HepG2 (cell line): ENCODE data around the gene SUSD3. TPM values are rescaled to one million over a fixed set of nuclear protein-coding genes. Genes with fewer than 3 reads are reported as not detected.

ENCODE experiments used
- ATAC-seq: fragments of 200-7000 bp; cut with Tn5 transposase; 3 replicates; pipeline ENCODE4 v1.9.1; 2020; ENCODE audit warnings: mild to moderate bottlenecking, moderate library complexity
- BruUV-seq: library from RNA; stranded (reverse); fragments of 400-500 nt; replicated peaks from 2 replicates; lab custom pipeline; 2021; lab: Mats Ljungman, UMichigan
- CTCF ChIA-PET: fragments of 300-600 bp; formaldehyde crosslinking; extraction: SDS; loops from one replicate; lab custom pipeline; 2021; ENCODE audit warnings: low total read pairs, inconsistent platforms, low intra/inter-chr PET ratio; lab: Yijun Ruan, JAX
- POLR2A ChIA-PET: fragments of 350-600 bp; sonication (Branson Sonifier 250); formaldehyde crosslinking; loops from one replicate; lab custom pipeline; 2020; ENCODE audit warnings: antibody characterized with exemption, inconsistent platforms; lab: Yijun Ruan, JAX
- DNase-seq: peaks from one replicate; pipeline ENCODE4 v3.0.0-alpha.2; 2015; ENCODE audit warnings: low spot score
- FAIRE-seq: peaks from 3 replicates; lab custom pipeline; 2011; peaks lifted over from hg19 to GRCh38; lab: Jason Lieb, UNC
- H2AFZ ChIP-seq: one replicate; pipeline ENCODE4 v1.6.1; 2011; ENCODE audit warnings: low read length, inconsistent platforms
- H3K27ac ChIP-seq: fragments of 300-600 bp; 3 replicates; pipeline ENCODE4 v1.8.0; 2011; ENCODE audit warnings: mixed run types, mild to moderate bottlenecking, mixed read lengths, low read length, inconsistent platforms; ENCODE audit not compliant: insufficient read depth; ENCODE audit errors: extremely low read length
- H3K27me3 ChIP-seq, 2 experiments: fragments of 200-600 bp in 1 of 2; 2 replicates in 1 of 2; 3 replicates in 1 of 2; pipeline versions ENCODE4 v1.6.0 to v1.8.0; 2011; ENCODE audit warnings: low read length in 2 of 2, mild to moderate bottlenecking in 2 of 2, moderate library complexity in 2 of 2, inconsistent platforms in 1 of 2; ENCODE audit not compliant: insufficient read depth in 2 of 2, control insufficient read depth in 1 of 2
- H3K36me3 ChIP-seq, 2 experiments: fragments of 200-600 bp in 1 of 2; replicated peaks in 1 of 2; 2 replicates in 1 of 2; 3 replicates in 1 of 2; pipeline versions ENCODE4 v1.5.1 to v1.8.0; 2011; ENCODE audit warnings: low read length in 2 of 2, inconsistent platforms in 1 of 2; ENCODE audit not compliant: insufficient read depth in 2 of 2, control insufficient read depth in 1 of 2
- H3K4me1 ChIP-seq: 2 replicates; pipeline ENCODE4 v1.5.1; 2012; ENCODE audit warnings: low read length, inconsistent platforms; ENCODE audit not compliant: insufficient read depth
- H3K4me2 ChIP-seq: 2 replicates; pipeline ENCODE4 v1.6.0; 2011; ENCODE audit warnings: low read depth, low read length, inconsistent platforms
- H3K4me3 ChIP-seq, 3 experiments: fragments of 200-600 bp in 1 of 3; sonication (generic), shearing (Covaris generic) in 1 of 3; replicated peaks in 1 of 3; 2 replicates each; pipeline ENCODE4 v1.5.1; 2011 to 2016; ENCODE audit warnings: low read length in 3 of 3, inconsistent platforms in 2 of 3, low read depth in 2 of 3, mild to moderate bottlenecking in 2 of 3, control low read depth in 1 of 3, mixed read lengths in 1 of 3; ENCODE audit not compliant: insufficient read depth in 1 of 3
- H3K79me2 ChIP-seq: one replicate; pipeline ENCODE4 v1.6.1; 2011; ENCODE audit warnings: low read length, inconsistent platforms; ENCODE audit not compliant: insufficient read depth
- H3K9ac ChIP-seq: 2 replicates; pipeline ENCODE4 v1.6.0; 2011; ENCODE audit warnings: mild to moderate bottlenecking, low read depth, low read length, inconsistent platforms; ENCODE audit not compliant: insufficient read depth
- H3K9me3 ChIP-seq: 2 replicates; pipeline ENCODE4 v1.5.1; 2012; ENCODE audit warnings: mild to moderate bottlenecking, low read length
- H4K20me1 ChIP-seq: 2 replicates; pipeline ENCODE4 v1.6.0; 2011; ENCODE audit warnings: inconsistent platforms, mild to moderate bottlenecking, low read length, moderate library complexity; ENCODE audit not compliant: insufficient read depth
- AFF4 ChIP-seq: sonication (generic); formaldehyde crosslinking; IDR thresholded peaks from 2 replicates; pipeline ENCODE4 v1.4.0; 2020; ENCODE audit warnings: missing genetic modification reagents
- EEA1 ChIP-seq: sonication (generic); formaldehyde crosslinking; IDR thresholded peaks from 2 replicates; pipeline ENCODE4 v1.5.1; 2020; ENCODE audit warnings: mild to moderate bottlenecking, missing genetic modification reagents, borderline replicate concordance
- ETV6 ChIP-seq: sonication (generic); formaldehyde crosslinking; conservative IDR thresholded peaks from 2 replicates; pipeline ENCODE4 v1.4.0; 2020; ENCODE audit warnings: missing genetic modification reagents
- GMEB2 ChIP-seq: IDR thresholded peaks from 2 replicates; pipeline ENCODE4 v1.6.1; 2016; ENCODE audit warnings: missing biosample characterization, missing genetic modification reagents, low read depth
- KDM4B ChIP-seq: sonication (generic); formaldehyde crosslinking; IDR thresholded peaks from 2 replicates; pipeline ENCODE4 v1.4.0; 2020; ENCODE audit warnings: missing genetic modification reagents
- MYC ChIP-seq: sonication (generic); formaldehyde crosslinking; IDR thresholded peaks from 2 replicates; pipeline ENCODE4 v1.9.0; 2021; ENCODE audit warnings: missing genetic modification reagents, borderline replicate concordance
- PRMT3 ChIP-seq: sonication (generic); formaldehyde crosslinking; IDR thresholded peaks from 2 replicates; pipeline ENCODE4 v1.8.1; 2022; ENCODE audit warnings: low read depth, mild to moderate bottlenecking, moderate library complexity, missing genetic modification reagents, borderline replicate concordance
- SP2 ChIP-seq: sonication (generic); formaldehyde crosslinking; IDR thresholded peaks from 2 replicates; pipeline ENCODE4 v1.5.1; 2020; ENCODE audit warnings: mild to moderate bottlenecking, missing genetic modification reagents
- TRIM24 ChIP-seq: sonication (generic); formaldehyde crosslinking; IDR thresholded peaks from 2 replicates; pipeline ENCODE4 v1.8.0; 2022; ENCODE audit warnings: mild to moderate bottlenecking, missing genetic modification reagents
- WIZ ChIP-seq: sonication (generic); formaldehyde crosslinking; IDR thresholded peaks from 2 replicates; pipeline ENCODE4 v1.5.1; 2020; ENCODE audit warnings: mild to moderate bottlenecking, missing genetic modification reagents
- ZEB1 ChIP-seq: IDR thresholded peaks from 2 replicates; pipeline ENCODE4 v1.6.1; 2012; ENCODE audit warnings: mild to moderate bottlenecking, low read depth, inconsistent platforms; ENCODE audit not compliant: insufficient replicate concordance
- ZFP62 ChIP-seq: sonication (generic); formaldehyde crosslinking; IDR thresholded peaks from 2 replicates; pipeline ENCODE4 v1.4.0; 2020; ENCODE audit warnings: missing genetic modification reagents
- ZNF383 ChIP-seq: sonication (generic); formaldehyde crosslinking; IDR thresholded peaks from 2 replicates; pipeline ENCODE4 v1.4.0; 2020; ENCODE audit warnings: missing genetic modification reagents, mild to moderate bottlenecking, borderline replicate concordance
- ZNF619 ChIP-seq: sonication (generic); formaldehyde crosslinking; IDR thresholded peaks from 2 replicates; pipeline ENCODE4 v1.4.0; 2020; ENCODE audit warnings: mild to moderate bottlenecking, missing genetic modification reagents
- WGBS: methylation state at CpG from one replicate; pipeline ENCODE4 v1.1.6; 2017; ENCODE audit warnings: low lambda C conversion rate; 5-methylcytosine and 5-hydroxymethylcytosine counted together
- in situ Hi-C: cut with HindIII; loops from 2 replicates; pipeline ENCODE4 v1.10.0; 2017; ENCODE audit warnings: low pct_unique_long_range_greater_than_20kb; ENCODE audit not compliant: extremely low pct_ligation_motif_present
- intact Hi-C: fragments of 100-400 bp; cut with micrococcal nuclease; formaldehyde crosslinking; loops from one replicate; pipeline ENCODE4 v1.10.0; 2022; ENCODE audit not compliant: unreplicated experiment
- polyA plus RNA-seq, 8 experiments: library from polyadenylated mRNA; depleted of rRNA in 3 of 8; stranded (reverse) in 7 of 8; unstranded in 1 of 8; fragments of >200 nt; fragmentation: Illumina TruSeq in 4 of 8; extraction: Trizol in 4 of 8; gene quantifications; 2 replicates each; pipeline versions ENCODE4 v1.2.1 to v1.2.3, GENCODE V29; 2011 to 2016; ENCODE audit warnings: low read depth in 4 of 8, missing spikeins in 1 of 8, mixed read lengths in 1 of 8; ENCODE audit not compliant: insufficient read depth in 1 of 8
- total RNA-seq, 5 experiments: library from RNA; depleted of rRNA; stranded (reverse); fragments of >200 nt; fragmentation: Illumina TruSeq; extraction: Trizol; gene quantifications; 2 replicates each; pipeline ENCODE4 v1.2.3, GENCODE V29; 2016; ENCODE audit warnings: low read depth in 1 of 5

Gene SUSD3
- total and polyA plus RNA-seq, 2 of the 13 experiments (the other 11 are each of a cell fraction or from before 2014, with no cell fraction given) = 7.0 to 9.1 TPM

GRCh38 chr9:93117924-93118862 lies 59.7 kb downstream of the SUSD3 start:
- POLR2A ChIA-PET = interaction anchor here (2.9 to 13.7 kb wide), 3 partner anchors 9 to 181 kb away, joined by 11 to 195 read pairs (median 32); partner anchors contain the start of gene NINJ1
- FAIRE-seq (no peak), ATAC-seq (no peak), DNase-seq (no peak)
- BruUV-seq = TSS peak; percentile 40
- H3K4me2 ChIP-seq = no peak overlapping the region
- H3K9ac ChIP-seq = no peak overlapping the region
- no peak overlapping the region for H3K4me3 ChIP-seq
- no peak overlapping the region for H2AFZ ChIP-seq
- CTCF ChIA-PET = no interaction called here
- peaks cover 10 to 18% of the 10 kb centered on the region in 2 experiments; a peak in 4 of 5 replicates for H3K36me3 ChIP-seq
- peaks cover 57% of the 10 kb centered on the region for H3K4me1 ChIP-seq
- no peaks in the 10 kb centered on the region for H4K20me1 ChIP-seq
- H3K79me2 ChIP-seq = no peaks in the 10 kb centered on the region
- no peak overlapping the region for H3K27ac ChIP-seq
- 95% methylated on average over 12 of the region's 12 CpGs for WGBS
- in situ Hi-C loops = no loop called here
- intact Hi-C loops = no loop called here
- no peaks in the 10 kb centered on the region for H3K9me3 ChIP-seq
- no peaks in the 10 kb centered on the region for H3K27me3 ChIP-seq
- no peak for TF ChIP-seq ETV6 (CRISPR knock-in tag)
- no peak for TF ChIP-seq WIZ (CRISPR knock-in tag)
- TF ChIP-seq PRMT3 (CRISPR knock-in tag) = no peak
- TF ChIP-seq ZFP62 (CRISPR knock-in tag) = no peak
- TF ChIP-seq MYC = no peak
- no peak for TF ChIP-seq EEA1 (CRISPR knock-in tag)
- TF ChIP-seq KDM4B = no peak
- TF ChIP-seq ZNF383 (CRISPR knock-in tag) = no peak
- TF ChIP-seq TRIM24 = no peak
- no peak for TF ChIP-seq SP2 (CRISPR knock-in tag)
- no peak for TF ChIP-seq AFF4 (CRISPR knock-in tag)
- no peak for TF ChIP-seq ZEB1
- no peak for TF ChIP-seq GMEB2 (CRISPR knock-in tag)
- TF ChIP-seq ZNF619 (CRISPR knock-in tag) = no peak
